ENCODE data around the gene TMPO. TPM values are rescaled to one million over a fixed set of nuclear protein-coding genes. Genes with fewer than 3 reads are reported as not detected.

The TMPO gene
- total and polyA plus RNA-seq, 10 of the 15 experiments (the other 5 are each of a cell fraction or from before 2014, with no cell fraction given): 79.8 to 246 (median 179) TPM

GRCh38 chr12:98475565-98475908, 39.9 kb upstream of the TMPO start:
- intact Hi-C loops (cut with micrococcal nuclease; ENCODE audit: unreplicated experiment): no loop called here
- in situ Hi-C loops (cut with MboI): no loop called here
- Histone ChIP-seq H3K27me3 (replicated peaks in 1 of 2; ENCODE audit: control insufficient read depth in 2 of 2, insufficient read depth in 2 of 2, low read length in 1 of 2) (no peaks in the 10 kb centered on the region), H3K27ac (ENCODE audit: control insufficient read depth, insufficient read depth) (no peak overlapping the region), H3K9me3 (replicated peaks; ENCODE audit: control insufficient read depth, insufficient read depth, low read length) (peaks cover 1% of the 10 kb centered on the region; the same call in 1 of the 3 replicates), H3K9ac (ENCODE audit: control insufficient read depth, insufficient read depth, low read length) (no peak overlapping the region), H3K4me1 (ENCODE audit: control insufficient read depth, insufficient read depth, low read length) (peaks cover 5% of the 10 kb centered on the region; the same call in 1 of the 2 replicates), H3K4me2 (ENCODE audit: control insufficient read depth, insufficient read depth) (no peak overlapping the region), H3K36me3 (ENCODE audit: control insufficient read depth in 2 of 2, insufficient read depth in 2 of 2, low read length in 1 of 2) (no peaks in the 10 kb centered on the region), H3K4me3 (no peak overlapping the region), H3K79me2 (ENCODE audit: control insufficient read depth, insufficient read depth, low read length) (no peaks in the 10 kb centered on the region), H4K20me1 (ENCODE audit: control insufficient read depth, insufficient read depth) (no peaks in the 10 kb centered on the region), H2AFZ (ENCODE audit: control insufficient read depth, low read depth, low read length) (no peak overlapping the region)
- ChIA-PET RAD21 (ENCODE audit: unreplicated experiment) (no interaction called here), CTCF (interaction anchor here (1.3 to 1.4 kb wide), 2 partner anchors 8 to 75 kb away, joined by 4 read pairs; no protein-coding TSS in a partner anchor), SMC1A (ENCODE audit: uncharacterized antibody, unreplicated experiment) (no interaction called here), POLR2A (no interaction called here)
- TF ChIP-seq, protein P1, sequence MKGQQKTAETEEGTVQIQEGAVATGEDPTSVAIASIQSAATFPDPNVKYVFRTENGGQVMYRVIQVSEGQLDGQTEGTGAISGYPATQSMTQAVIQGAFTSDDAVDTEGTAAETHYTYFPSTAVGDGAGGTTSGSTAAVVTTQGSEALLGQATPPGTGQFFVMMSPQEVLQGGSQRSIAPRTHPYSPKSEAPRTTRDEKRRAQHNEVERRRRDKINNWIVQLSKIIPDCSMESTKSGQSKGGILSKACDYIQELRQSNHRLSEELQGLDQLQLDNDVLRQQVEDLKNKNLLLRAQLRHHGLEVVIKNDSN (IDR thresholded peaks at IDR 0.05; ENCODE audit: borderline replicate concordance, extremely low read length, insufficient read depth, low read depth, low read length): no peak
- TF ChIP-seq TARDBP (IDR thresholded peaks at IDR 0.05; ENCODE audit: borderline replicate concordance) (no peak), GATAD2B (conservative IDR thresholded peaks at IDR 0.05; ENCODE audit: low read depth) (no peak)
- FAIRE-seq (no peak), DNase-seq (ENCODE audit: low read depth, low spot score) (no peak), ATAC-seq (no peak)
- no TSS peak for BruUV-seq (replicated peaks)

GRCh38 chr12:98478606-98479005, 36.8 kb upstream of the TMPO start:
- Histone ChIP-seq H3K9ac (ENCODE audit: control insufficient read depth, insufficient read depth, low read length) (no peak overlapping the region), H3K4me3 (no peak overlapping the region), H3K9me3 (replicated peaks; ENCODE audit: control insufficient read depth, insufficient read depth, low read length) (peaks cover 1% of the 10 kb centered on the region; the same call in 1 of the 3 replicates), H3K36me3 (ENCODE audit: control insufficient read depth in 2 of 2, insufficient read depth in 2 of 2, low read length in 1 of 2) (no peaks in the 10 kb centered on the region), H3K4me1 (ENCODE audit: control insufficient read depth, insufficient read depth, low read length) (no peaks in the 10 kb centered on the region), H4K20me1 (ENCODE audit: control insufficient read depth, insufficient read depth) (no peaks in the 10 kb centered on the region), H3K27ac (ENCODE audit: control insufficient read depth, insufficient read depth) (no peak overlapping the region), H2AFZ (ENCODE audit: control insufficient read depth, low read depth, low read length) (no peak overlapping the region), H3K79me2 (ENCODE audit: control insufficient read depth, insufficient read depth, low read length) (no peaks in the 10 kb centered on the region), H3K27me3 (replicated peaks in 1 of 2; ENCODE audit: control insufficient read depth in 2 of 2, insufficient read depth in 2 of 2, low read length in 1 of 2) (no peaks in the 10 kb centered on the region), H3K4me2 (ENCODE audit: control insufficient read depth, insufficient read depth) (no peak overlapping the region)
- in situ Hi-C loops (cut with MboI) (no loop called here), intact Hi-C loops (cut with micrococcal nuclease; ENCODE audit: unreplicated experiment) (no loop called here)
- CTCF ChIA-PET: interaction anchor here (1.3 kb wide), 1 partner anchor 12 kb away, joined by 8 read pairs; no protein-coding TSS in a partner anchor
- SMC1A ChIA-PET (ENCODE audit: uncharacterized antibody, unreplicated experiment): no interaction called here
- 63% methylated on average over 5 of the region's 5 CpGs for WGBS (ENCODE audit: insufficient coverage, insufficient replicate concordance, low lambda C conversion rate, missing lambda C conversion rate)
- FAIRE-seq (no peak), DNase-seq (ENCODE audit: low read depth, low spot score) (no peak), ATAC-seq (no peak)
- BruUV-seq (replicated peaks): no TSS peak
- RAD21 ChIA-PET (ENCODE audit: unreplicated experiment): no interaction called here
- POLR2A ChIA-PET: no interaction called here
- no peak for TF ChIP-seq ZBED1 (IDR thresholded peaks at IDR 0.05; ENCODE audit: borderline replicate concordance)
- TF ChIP-seq KDM1A (IDR thresholded peaks at IDR 0.05; ENCODE audit: borderline replicate concordance): no peak
- no peak for TF ChIP-seq WRNIP1 (IDR thresholded peaks at IDR 0.05; ENCODE audit: borderline replicate concordance, low read depth, low read length)
- no peak for TF ChIP-seq SKIL (IDR thresholded peaks at IDR 0.05; ENCODE audit: low read depth, poor library complexity, severe bottlenecking)
- no peak for TF ChIP-seq SIX5 (IDR thresholded peaks at IDR 0.05; ENCODE audit: low read depth, low read length, severe bottlenecking)
- TF ChIP-seq, protein P2, sequence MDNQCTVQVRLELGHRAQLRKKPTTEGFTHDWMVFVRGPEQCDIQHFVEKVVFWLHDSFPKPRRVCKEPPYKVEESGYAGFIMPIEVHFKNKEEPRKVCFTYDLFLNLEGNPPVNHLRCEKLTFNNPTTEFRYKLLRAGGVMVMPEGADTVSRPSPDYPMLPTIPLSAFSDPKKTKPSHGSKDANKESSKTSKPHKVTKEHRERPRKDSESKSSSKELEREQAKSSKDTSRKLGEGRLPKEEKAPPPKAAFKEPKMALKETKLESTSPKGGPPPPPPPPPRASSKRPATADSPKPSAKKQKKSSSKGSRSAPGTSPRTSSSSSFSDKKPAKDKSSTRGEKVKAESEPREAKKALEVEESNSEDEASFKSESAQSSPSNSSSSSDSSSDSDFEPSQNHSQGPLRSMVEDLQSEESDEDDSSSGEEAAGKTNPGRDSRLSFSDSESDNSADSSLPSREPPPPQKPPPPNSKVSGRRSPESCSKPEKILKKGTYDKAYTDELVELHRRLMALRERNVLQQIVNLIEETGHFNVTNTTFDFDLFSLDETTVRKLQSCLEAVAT (IDR thresholded peaks at IDR 0.05): no peak
- no peak for TF ChIP-seq SMAD5 (IDR thresholded peaks at IDR 0.05; ENCODE audit: low read depth)
- TF ChIP-seq SMC3 (IDR thresholded peaks at IDR 0.05; ENCODE audit: borderline replicate concordance, low read length): no peak
- no peak for TF ChIP-seq ZZZ3 (IDR thresholded peaks at IDR 0.05; ENCODE audit: control insufficient read depth, insufficient read length, low read depth)

All from GM12878 (cell line).